HEK293T (cell line): ENCODE measurements around the gene SNX18.
"Not testable (repeated sequence)": the region's sequence is repeated elsewhere in the genome, so short reads cannot be mapped to it uniquely, and the experiment has no call there.

Experiments used
- CTCF ChIA-PET: fragments of 350-600 bp; formaldehyde crosslinking; extraction: SDS; loops from one replicate; lab custom pipeline; 2021; ENCODE audit warnings: antibody characterized with exemption, inconsistent platforms; lab: Yijun Ruan, JAX
- POLR2A ChIA-PET: fragments of 350-600 bp; formaldehyde crosslinking; extraction: SDS; loops from one replicate; lab custom pipeline; 2020; ENCODE audit warnings: antibody characterized with exemption, inconsistent platforms; lab: Yijun Ruan, JAX
- DNase-seq: peaks from one replicate; pipeline ENCODE4 v3.0.0; 2012; ENCODE audit warnings: mixed read lengths; ENCODE audit errors: extremely low spot score
- ARNT ChIP-seq: fragments of 450-650 bp; IDR thresholded peaks from 2 replicates; pipeline ENCODE4 v1.6.1; 2017; ENCODE audit warnings: mild to moderate bottlenecking
- BHLHE40 ChIP-seq: fragments of 450-650 bp; IDR thresholded peaks from 2 replicates; pipeline ENCODE4 v1.6.1; 2016; ENCODE audit warnings: mild to moderate bottlenecking, moderate library complexity, borderline replicate concordance
- CTBP1 ChIP-seq: fragments of 450-650 bp; IDR thresholded peaks from 2 replicates; pipeline ENCODE4 v1.6.1; 2016; ENCODE audit warnings: borderline replicate concordance
- ELF4 ChIP-seq: fragments of 450-650 bp; IDR thresholded peaks from 2 replicates; pipeline ENCODE4 v1.6.1; 2017; ENCODE audit warnings: antibody characterized with exemption
- FOXA1 ChIP-seq: fragments of 450-650 bp; IDR thresholded peaks from 2 replicates; pipeline ENCODE4 v1.6.1; 2016; ENCODE audit warnings: mild to moderate bottlenecking
- FOXK2 ChIP-seq: fragments of 450-650 bp; IDR thresholded peaks from 2 replicates; pipeline ENCODE4 v1.6.1; 2016; ENCODE audit warnings: mild to moderate bottlenecking
- FOXM1 ChIP-seq: fragments of 450-650 bp; IDR thresholded peaks from 2 replicates; pipeline ENCODE4 v1.6.1; 2017; ENCODE audit warnings: mild to moderate bottlenecking, borderline replicate concordance
- HDGF ChIP-seq: fragments of 450-650 bp; IDR thresholded peaks from 2 replicates; pipeline ENCODE4 v1.6.1; 2017; ENCODE audit warnings: antibody characterized with exemption, borderline replicate concordance
- L3MBTL2 ChIP-seq: fragments of 450-650 bp; conservative IDR thresholded peaks from 2 replicates; pipeline ENCODE4 v1.6.1; 2016; ENCODE audit warnings: mild to moderate bottlenecking
- LEF1 ChIP-seq: fragments of 450-650 bp; IDR thresholded peaks from 2 replicates; pipeline ENCODE4 v1.6.1; 2017; ENCODE audit warnings: mild to moderate bottlenecking, borderline replicate concordance
- NFRKB ChIP-seq: fragments of 450-650 bp; IDR thresholded peaks from 2 replicates; pipeline ENCODE4 v1.6.1; 2016; ENCODE audit warnings: mild to moderate bottlenecking, moderate library complexity
- PKNOX1 ChIP-seq: fragments of 450-650 bp; IDR thresholded peaks from 2 replicates; pipeline ENCODE4 v1.6.1; 2016
- SP1 ChIP-seq: fragments of 450-650 bp; IDR thresholded peaks from 2 replicates; pipeline ENCODE4 v1.6.1; 2017
- SUZ12 ChIP-seq: fragments of 450-650 bp; IDR thresholded peaks from 2 replicates; pipeline ENCODE4 v1.6.1; 2016; ENCODE audit warnings: mild to moderate bottlenecking
- TARDBP ChIP-seq: fragments of 450-650 bp; IDR thresholded peaks from 2 replicates; pipeline ENCODE4 v1.6.1; 2016
- ZNF384 ChIP-seq: fragments of 450-650 bp; IDR thresholded peaks from 2 replicates; pipeline ENCODE4 v1.6.1; 2016

The SNX18 gene

GRCh38 chr5:54476682-54477081 lies 40.9 kb upstream of the SNX18 start:
- ChIA-PET POLR2A (no interaction called here), CTCF (no interaction called here)
- DNase-seq: no peak
- no peak for TF ChIP-seq SP1
- TF ChIP-seq BHLHE40: no peak
- no peak for TF ChIP-seq ELF4
- TF ChIP-seq L3MBTL2: no peak
- no peak for TF ChIP-seq CTBP1
- TF ChIP-seq HDGF: no peak
- no peak for TF ChIP-seq FOXM1
- no peak for TF ChIP-seq FOXA1

- CTCF ChIA-PET: no interaction called here
- POLR2A ChIA-PET: no interaction called here
- no peak for TF ChIP-seq TARDBP
- DNase-seq: no peak
Observed at GRCh38 chr5:54477941-54478478, 39.5 kb upstream of the SNX18 start.

GRCh38 chr5:54480296-54480695 lies 37.3 kb upstream of the SNX18 start:
- DNase-seq: no peak
- TF ChIP-seq SUZ12 (no peak), HDGF (no peak)
- ChIA-PET POLR2A (no interaction called here), CTCF (no interaction called here)

GRCh38 chr5:54484219-54484894 lies 33.2 kb upstream of the SNX18 start:
- DNase-seq: no peak
- CTCF ChIA-PET: no interaction called here
- POLR2A ChIA-PET: no interaction called here
- TF ChIP-seq ARNT (no peak), LEF1 (no peak), FOXA1 (no peak), HDGF (no peak), BHLHE40 (no peak), SP1 (no peak), ELF4 (no peak), FOXM1 (no peak), SUZ12 (no peak)

GRCh38 chr5:54485659-54486058 lies 31.9 kb upstream of the SNX18 start:
- DNase-seq, CTCF ChIA-PET, POLR2A ChIA-PET: not testable (repeated sequence)

GRCh38 chr5:54489648-54489979 lies 27.9 kb upstream of the SNX18 start:
- CTCF ChIA-PET: interaction anchor here (0.8 to 2.1 kb wide), 11 partner anchors 27 to 384 kb away, joined by 3 to 12 read pairs (median 4); partner anchors contain the start of gene SNX18
- POLR2A ChIA-PET, DNase-seq: not testable (repeated sequence)

- TF ChIP-seq HDGF (no peak), NFRKB (no peak), ELF4 (no peak), FOXM1 (no peak), PKNOX1 (no peak), CTBP1 (no peak), SP1 (no peak), LEF1 (no peak), ARNT (no peak), ZNF384 (no peak), BHLHE40 (no peak), SUZ12 (no peak), FOXA1 (no peak), TARDBP (no peak), L3MBTL2 (no peak)
- POLR2A ChIA-PET: no interaction called here
- DNase-seq: no peak
- CTCF ChIA-PET: no interaction called here
Observed at GRCh38 chr5:54491326-54491725, 26.2 kb upstream of the SNX18 start.

- no peak for TF ChIP-seq NFRKB
- TF ChIP-seq SP1: no peak
- TF ChIP-seq BHLHE40: no peak
- TF ChIP-seq FOXA1: no peak
- no peak for TF ChIP-seq ARNT
- no peak for TF ChIP-seq HDGF
- TF ChIP-seq ELF4: no peak
- TF ChIP-seq PKNOX1: no peak
- no peak for TF ChIP-seq L3MBTL2
- TF ChIP-seq FOXM1: no peak
- TF ChIP-seq FOXK2: no peak
- no peak for TF ChIP-seq CTBP1
- TF ChIP-seq SUZ12: no peak
- TF ChIP-seq TARDBP: no peak
- no peak for TF ChIP-seq LEF1
- no peak for TF ChIP-seq ZNF384
- CTCF ChIA-PET: interaction anchor here (0.8 kb wide), 1 partner anchor 248 kb away, joined by 4 read pairs; no protein-coding TSS in a partner anchor
- POLR2A ChIA-PET: no interaction called here
- DNase-seq: no peak
Observed at GRCh38 chr5:54492178-54492577, 25.4 kb upstream of the SNX18 start.
